ENCODE measurements around the gene C9orf78.

C9orf78 gene, protein sequence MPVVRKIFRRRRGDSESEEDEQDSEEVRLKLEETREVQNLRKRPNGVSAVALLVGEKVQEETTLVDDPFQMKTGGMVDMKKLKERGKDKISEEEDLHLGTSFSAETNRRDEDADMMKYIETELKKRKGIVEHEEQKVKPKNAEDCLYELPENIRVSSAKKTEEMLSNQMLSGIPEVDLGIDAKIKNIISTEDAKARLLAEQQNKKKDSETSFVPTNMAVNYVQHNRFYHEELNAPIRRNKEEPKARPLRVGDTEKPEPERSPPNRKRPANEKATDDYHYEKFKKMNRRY

DNA sequence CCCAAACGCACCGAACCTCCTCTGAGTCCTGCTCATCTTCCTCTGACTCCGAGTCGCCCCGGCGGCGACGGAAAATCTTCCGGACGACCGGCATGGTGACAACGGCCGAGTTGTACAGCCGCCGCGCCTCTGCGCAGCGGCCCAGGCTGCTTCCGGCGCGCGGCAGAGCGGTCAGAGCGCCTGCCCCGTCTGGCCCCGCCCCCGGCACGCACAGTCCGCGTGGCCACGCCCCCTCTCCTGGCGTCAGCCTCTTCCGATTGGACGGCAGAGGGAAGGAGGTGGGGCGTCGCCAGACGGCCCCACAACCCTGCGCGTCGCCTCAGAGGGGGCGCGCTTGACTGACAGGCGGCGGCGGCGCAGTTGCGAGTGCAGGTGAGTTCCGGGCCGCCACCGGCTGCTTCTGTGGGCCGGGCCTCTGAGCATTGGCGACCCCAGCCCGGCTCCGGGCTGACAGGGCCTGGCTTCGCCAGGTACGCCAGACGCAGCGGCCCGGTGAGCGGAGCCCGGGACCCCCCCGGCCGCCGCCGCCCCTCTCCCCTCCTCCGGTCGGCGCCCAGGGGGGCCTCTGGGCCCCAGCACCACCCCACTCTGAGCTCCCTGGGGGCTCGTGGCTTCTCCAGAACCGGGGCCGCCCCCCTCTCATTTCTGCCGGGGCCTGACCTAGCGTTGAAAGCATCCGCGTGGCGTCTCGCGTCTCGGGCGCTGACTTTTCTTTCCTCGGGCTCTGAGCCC lies at the start of gene C9orf78, which contains the start of gene USP20:
C9orf78 (minus strand) TSS at position 148 of the 732 bp plus-strand sequence; CDS start at position 94, 54 bp downstream.
USP20 (plus strand) TSS at position 331 of the 732 bp plus-strand sequence. CDS start 17,098 bp downstream, outside the sequence.
- peak; percentile 92 for DNase-seq (ENCODE audit: low read depth, low spot score)

DNA sequence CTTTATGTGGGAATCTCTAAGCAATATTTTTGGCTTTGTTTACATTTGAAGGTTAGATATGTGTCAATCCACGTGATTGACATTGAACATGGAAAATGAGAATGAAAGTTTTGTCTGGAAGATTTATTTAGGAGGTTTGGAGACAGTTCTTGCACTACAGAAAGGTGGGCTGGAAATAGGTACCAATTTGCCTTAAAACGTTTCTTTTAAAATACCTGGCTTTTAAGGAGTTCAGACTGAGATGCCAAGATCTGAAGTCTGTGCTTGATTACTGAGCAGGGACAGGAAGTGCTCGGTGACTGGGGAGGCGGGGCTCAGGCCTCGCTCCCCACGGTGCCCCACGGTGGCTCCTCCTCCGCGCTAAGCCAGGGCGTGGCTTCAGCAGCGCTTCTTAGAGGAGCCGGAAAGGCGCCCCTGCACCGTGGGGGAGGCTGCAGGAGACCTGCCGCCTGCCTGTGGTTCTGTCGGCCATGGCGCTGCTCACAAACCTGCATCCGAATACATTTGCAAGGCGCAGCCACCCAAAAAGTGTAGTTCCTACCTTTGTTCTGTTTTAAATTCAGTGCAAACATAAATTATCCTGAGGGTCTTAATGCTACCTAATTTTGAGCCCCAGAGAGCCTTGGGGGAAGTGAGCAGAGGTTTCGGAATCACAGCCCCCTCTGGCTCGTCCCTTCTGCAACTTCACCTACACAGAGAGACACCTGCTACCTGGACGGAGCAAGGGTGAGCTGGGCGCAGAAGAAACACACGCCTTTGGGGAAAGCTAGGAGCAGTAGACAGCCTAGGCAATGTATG lies 49.3 kb upstream of the C9orf78 start:
- DNase-seq (ENCODE audit: low read depth, low spot score), result peak; percentile 91

DNA sequence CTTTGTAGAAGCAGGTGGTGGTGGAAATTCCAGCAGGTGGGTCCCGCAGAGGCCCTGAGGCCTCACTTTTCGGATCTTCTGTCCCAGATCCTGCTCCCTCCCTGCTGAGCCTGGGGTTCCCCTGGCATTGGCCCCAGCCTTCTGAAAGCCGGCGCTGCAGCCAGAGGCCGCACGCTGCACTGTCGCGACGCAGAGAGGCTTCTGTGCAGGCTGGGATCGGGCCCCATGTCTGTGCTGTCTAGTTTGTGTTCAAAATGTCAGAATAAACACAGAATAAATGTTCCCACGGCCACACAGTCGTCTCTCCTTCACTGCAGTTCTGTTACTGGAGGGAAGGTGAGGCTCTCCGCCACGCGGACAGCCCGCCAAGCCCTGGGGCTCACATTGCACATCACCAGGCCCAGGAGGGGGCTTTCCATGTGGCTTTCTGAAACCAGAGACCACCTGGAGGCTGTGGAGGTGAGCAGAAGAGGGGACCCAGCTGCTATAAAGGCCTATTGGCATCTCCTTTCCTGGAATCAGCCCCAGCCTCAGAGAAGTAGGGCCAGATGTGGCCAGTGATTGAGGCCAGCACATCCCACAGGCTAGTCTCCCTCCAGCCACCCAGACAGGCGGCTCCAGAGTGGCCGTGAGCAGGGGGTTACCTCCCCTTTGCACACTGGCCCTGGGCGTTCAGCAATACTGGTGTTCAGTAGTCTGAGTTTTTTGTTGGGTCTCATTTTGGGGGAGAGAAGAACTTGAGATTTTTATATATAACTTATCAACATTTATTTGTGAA lies 46.7 kb upstream of the C9orf78 start:
- DNase-seq (ENCODE audit: low read depth, low spot score), result no peak

DNA sequence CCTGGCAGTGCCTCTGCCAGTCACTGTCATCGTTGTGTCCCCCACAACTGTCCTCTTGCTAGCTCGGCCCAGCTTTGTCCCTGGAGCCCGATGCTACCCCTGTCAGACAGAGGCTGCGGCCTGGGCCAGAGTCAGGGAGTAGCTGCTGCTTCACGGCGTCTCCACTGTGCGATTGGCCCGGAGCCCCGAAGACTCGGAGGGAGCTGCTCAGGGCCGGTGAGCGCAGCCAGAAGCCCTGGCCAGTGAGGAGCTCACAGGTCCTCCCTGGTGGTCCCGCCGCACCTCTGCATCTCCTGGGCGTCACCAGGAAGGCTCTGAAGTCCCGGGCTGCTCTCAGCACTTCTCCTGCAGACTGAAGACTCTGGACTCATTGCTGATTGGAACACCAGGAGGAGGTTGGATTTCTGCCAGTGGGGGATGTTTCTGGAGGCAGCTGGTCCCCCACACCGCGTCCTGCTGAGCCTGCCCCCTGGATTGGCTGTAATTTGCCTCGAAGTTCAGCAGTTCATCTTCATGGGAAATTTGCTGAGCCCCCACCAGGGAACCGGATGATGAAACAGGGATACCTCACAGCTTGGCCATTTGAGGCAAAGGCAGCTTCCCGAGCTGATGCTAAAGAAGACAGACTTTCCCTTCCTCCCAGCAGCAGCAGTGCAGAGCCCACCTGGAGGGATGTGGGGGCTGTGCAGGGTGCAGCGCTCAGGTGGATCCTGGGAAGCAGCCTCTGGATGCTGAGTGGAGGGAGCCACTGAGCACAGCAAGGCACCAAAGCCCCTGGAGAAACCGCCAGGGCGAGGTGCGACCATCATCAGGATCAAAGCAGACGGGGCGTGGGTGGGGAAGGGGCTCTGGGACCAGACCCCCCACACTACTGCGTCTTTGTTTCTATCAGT lies 45.8 kb upstream of the C9orf78 start:
- no peak for DNase-seq (ENCODE audit: low read depth, low spot score)

DNA sequence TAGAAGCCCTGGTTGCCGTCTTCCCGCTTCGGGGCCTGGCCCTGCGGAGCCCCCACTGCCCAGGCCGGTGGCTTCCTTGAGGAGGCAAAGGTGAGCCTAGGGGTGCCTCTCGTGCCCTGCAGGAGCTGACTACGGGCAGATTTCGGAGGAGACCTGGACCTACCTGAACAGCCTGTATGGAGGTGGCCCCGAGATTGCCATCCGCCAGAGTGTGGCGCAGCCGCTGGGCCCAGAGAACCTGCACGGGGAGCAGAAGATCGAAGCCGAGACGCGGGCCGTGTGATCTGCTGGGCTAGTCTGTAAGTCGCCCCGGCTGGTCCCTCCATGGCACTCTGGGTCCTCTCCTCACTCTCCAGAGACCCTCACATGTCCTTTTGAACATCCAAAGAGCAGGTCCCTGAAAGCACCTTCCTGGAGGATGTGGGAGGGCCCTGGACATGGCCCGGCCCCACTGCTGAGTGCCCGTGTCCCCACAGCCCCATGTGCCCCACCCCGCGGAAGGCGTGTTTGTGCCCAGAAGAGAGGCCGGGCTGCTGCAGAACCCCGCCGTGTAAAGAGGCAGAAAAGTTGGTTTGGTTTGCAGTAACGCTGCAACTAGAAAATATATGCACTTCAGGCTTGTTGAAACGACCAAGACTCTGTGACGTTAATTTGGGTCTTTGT lies 45.0 kb upstream of the C9orf78 start:
- no peak for DNase-seq (ENCODE audit: low read depth, low spot score)

DNA sequence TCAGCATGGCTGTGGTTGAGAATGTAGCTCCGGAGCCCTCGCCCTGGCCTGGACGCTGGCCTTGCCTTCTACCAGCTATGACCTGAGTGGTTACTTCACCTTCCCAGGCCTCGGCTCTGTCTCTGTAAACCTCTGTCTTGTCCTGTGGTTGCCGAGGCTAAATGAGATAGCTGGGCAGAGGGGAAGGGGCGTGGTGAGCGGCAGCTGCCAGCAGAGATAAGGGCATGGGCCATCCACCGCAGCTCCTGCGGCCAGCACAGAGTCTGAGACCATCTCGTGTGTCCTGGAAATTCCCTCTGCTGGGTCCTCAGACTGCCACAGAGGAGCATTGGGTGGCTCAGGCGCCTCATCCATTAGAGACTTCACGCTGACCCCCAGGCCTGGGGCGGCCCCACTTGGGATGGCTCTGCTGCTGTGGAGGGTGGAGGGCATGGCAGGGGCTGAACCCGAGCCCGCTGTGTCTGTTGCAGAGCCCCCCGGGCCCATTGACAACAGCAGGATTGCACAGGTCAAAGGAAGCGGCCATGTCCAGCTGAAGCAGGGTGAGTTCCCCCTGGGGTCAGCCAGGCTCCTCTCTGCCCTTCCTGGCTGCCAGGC lies 44.1 kb upstream of the C9orf78 start:
- DNase-seq (ENCODE audit: low read depth, low spot score), result no peak

DNA sequence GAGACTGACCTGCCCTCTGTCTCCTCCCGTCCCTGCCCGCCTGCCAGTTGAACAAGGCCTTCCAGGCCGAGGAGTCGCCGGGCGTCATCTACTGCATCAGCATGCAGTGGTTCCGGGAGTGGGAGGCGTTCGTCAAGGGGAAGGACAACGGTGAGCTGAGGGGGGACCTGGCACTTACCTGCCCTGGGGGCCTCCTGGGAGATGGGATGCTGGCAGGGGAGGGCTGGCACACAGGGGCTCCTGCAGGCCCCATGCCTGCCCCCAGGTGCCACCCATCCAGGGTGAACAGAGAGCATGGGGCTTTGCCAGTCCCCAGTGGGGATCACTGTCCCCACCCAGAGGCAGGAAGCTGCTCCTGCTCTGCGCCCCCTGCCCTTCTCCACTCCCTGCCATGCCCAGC lies 43.2 kb upstream of the C9orf78 start:
- no peak for DNase-seq (ENCODE audit: low read depth, low spot score)

DNA sequence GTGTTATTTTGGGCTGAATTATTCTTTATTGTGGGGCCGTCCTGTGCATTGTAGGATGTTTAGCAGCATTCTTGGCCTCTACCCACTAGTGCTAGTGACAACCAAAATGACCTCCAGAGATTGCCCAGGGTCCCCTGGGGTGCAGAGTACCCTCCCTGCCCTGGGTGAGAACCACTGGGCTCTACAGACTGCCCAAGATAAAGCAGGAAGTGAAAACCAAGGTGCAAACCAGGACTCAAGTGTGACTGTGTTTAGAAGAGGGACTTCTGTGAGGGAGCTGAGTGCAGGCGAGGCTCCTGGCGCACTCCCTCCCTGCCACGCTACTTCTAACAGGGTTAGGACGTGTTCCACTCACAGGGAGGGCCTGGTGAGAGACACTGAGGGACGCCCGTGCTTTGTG lies 41.7 kb upstream of the C9orf78 start:
- DNase-seq (ENCODE audit: low read depth, low spot score), result no peak

DNA sequence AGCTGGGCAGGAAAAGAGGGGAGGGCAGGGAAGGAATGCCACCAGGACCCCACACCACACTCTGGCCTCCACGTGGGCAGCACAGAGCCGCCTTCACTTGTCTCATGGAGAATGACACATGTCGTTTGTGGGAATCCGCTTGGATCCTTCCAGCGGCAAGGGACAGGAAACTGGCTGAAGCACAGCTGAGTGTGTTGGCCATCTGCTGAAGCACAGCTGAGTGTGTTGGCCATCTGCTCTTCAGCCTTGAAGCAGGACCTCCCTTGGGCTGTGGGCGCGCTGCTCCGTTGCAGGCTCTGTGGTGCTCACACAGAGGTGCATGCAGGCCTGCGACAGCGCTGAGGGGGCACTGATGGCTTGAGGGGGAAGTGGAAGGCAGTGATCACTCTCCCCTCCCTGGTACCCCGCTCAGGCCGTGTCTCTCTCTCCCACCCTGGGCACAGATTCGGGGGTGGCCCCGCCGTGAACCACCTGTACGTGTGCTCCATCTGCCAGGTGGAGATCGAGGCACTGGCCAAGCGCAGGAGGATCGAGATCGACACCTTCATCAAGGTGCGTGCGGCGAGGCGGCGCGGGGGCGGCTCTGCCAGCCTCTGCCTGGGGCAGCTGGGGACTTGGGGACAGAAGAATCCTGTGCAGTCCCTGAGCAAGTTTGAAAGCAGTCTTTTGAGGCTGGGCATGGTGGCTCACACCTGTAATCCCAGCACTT lies 40.8 kb upstream of the C9orf78 start:
- no peak for DNase-seq (ENCODE audit: low read depth, low spot score)

DNA sequence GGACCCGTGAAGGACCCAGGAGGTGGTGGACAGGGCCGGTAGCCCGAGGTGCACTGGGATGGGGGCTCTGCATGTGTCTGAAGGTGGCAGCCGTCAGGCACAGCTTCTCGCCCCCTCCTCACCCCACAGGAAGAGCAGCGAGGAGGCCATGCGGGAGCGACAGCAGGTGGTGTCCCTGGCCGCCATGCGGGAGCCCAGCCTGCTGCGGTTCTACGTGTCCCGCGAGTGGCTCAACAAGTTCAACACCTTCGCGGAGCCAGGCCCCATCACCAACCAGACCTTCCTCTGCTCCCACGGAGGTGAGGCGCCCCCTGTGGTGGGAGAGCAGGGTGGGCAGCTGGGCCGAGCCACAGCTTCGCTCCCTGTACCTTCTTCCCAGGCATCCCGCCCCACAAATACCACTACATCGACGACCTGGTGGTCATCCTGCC lies 40.1 kb upstream of the C9orf78 start:
- no peak for DNase-seq (ENCODE audit: low read depth, low spot score)

DNA sequence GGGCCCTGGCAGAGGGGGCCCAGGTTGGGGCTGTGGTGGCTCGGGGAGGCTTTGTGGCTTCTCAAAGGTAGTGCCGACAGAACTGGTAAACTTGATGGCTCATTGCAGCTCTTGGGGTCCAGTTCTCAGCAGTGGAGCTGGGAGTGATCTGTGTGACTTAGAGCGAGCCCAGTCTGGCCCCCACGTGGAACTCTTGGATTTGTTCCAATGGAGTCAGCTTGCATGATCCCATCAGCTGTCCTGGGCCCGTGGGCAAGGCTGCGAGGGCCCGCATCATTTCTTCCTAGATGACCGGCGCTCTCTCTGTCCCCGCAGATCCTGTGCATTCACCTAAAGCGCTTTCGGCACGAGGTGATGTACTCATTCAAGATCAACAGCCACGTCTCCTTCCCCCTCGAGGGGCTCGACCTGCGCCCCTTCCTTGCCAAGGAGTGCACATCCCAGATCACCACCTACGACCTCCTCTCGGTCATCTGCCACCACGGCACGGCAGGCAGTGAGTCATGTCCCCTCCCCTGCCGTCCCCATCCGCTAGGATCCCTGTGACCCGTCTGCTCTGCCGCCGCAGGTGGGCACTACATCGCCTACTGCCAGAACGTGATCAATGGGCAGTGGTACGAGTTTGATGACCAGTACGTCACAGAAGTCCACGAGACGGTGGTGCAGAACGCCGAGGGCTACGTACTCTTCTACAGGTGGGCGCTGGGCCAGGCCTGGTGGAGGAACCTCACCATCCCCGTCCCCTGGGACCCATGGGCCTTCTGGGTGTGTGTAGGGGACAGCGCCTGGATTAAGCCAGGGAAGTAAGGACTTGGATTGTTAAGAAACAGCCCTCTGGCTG lies 39.4 kb upstream of the C9orf78 start:
- no peak for DNase-seq (ENCODE audit: low read depth, low spot score)

DNA sequence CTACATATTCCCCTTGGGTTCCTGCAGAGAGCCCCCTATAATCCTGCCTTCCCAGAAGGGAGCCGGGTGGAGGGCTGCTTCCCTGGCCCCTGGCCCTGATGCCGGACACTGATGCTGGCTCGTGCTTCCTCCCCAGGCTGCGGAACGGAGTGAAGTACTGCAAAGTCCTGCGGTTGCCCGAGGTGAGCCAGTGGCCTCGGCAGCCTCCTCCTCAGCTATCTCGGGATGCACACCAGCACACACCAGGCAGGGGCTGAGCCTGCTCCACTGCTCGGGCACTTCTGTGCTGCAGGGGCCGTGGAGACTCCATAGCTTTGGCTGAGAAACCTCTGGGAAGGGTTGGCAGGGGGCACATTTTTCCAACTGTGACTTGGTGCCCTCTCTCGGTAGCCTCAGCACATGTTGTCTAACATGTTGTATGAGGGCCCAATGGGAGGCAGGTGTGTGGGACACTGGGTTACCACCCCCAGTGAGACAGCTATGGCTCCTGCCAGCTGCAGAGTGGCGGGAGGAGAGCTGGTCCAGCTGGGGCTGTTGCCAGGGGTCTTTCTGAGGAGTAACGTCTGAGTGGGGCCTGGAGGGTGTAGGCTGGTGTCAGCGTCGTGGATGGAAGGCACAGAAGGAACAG lies 38.6 kb upstream of the C9orf78 start:
- no peak for DNase-seq (ENCODE audit: low read depth, low spot score)

DNA sequence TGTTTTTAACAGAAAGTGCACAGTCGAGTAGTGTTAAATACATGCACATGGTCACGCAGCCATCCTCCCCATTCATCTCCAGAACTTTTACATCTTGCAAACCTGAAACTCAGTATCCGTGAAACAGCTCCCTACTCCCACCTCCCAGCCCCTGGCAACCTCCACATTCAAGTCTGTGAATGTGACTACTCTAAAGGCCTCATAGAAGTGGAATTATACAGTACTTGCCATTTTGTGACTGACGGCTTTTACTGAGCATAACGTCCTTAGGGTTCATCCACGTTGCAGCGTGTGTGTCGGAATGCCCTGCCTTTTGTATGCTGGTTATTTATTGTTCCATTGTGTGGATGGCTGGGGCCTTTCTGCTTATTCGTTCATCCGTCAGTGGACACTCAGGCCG lies 36.0 kb upstream of the C9orf78 start:
- no peak for DNase-seq (ENCODE audit: low read depth, low spot score)

DNA sequence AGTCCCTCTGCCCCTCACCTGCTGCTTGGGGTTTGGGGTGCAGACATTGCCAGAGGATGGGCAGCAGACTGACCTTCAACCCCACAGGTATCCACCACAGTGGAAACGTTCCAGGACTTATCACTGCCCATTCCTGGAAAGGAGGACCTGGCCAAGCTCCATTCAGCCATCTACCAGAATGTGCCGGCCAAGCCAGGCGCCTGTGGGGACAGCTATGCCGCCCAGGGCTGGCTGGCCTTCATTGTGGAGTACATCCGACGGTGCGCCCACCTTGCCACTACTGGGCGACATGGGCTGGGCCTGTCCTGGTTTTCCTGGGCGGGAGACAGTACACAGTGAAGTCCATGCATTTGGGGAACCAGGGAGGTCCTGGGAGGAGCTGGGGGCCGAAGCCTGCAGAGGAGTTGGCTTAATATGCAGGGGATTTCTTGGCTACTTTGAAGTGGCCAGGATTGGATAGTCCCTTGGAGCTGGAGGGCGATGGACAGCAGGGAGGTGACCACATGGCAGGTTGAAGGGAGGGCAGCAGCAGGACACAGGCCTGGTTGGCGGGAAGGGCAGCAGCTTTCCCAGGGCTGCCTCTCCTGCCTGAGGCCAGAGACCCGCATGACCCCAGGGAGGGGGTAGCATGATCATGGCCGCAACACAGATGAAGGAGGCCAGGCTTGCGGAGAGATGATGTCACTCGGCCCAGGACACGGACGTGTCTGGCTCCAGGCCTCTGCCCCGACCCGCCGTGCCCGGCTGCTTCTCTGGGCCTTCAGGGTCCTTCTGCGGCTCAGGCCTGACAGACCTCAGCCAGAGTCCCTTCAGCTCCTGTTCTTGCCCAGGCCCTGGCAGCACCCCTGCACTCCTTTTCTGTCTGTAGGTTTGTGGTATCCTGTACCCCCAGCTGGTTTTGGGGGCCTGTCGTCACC lies 34.8 kb upstream of the C9orf78 start:
- no peak for DNase-seq (ENCODE audit: low read depth, low spot score)

DNA sequence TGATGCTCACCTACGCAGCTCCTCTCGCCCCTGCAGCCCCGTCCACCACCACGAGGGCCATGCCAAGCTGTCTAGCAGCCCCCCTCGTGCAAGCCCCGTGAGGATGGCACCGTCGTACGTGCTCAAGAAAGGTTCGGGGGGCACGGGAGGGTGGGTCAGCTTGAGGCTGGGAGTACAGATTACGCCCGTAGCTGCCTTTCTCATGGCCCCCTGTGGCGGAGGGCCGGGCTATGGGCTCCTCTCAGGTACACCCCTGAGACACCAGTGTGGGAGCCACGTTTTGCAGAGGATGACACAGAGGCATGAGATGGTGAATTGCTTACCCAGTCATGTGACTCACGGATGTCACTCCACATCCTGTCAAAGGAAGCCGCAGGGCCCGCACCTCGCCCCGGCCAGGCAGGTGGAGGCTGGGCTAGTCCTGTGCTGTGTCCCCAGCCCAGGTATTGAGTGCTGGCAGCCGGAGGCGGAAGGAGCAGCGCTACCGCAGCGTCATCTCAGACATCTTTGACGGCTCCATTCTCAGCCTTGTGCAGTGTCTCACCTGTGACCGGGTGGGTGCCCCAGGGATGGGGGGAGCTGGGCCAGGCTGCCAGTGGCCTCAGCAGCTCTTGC lies 33.9 kb upstream of the C9orf78 start:
- DNase-seq (ENCODE audit: low read depth, low spot score), result peak; percentile 62

Data from activated naive CD8-positive, alpha-beta T cell treated with anti-CD3 and anti-CD28 coated beads, Interleukin-2, amount 50 U/mL, for 16 hours (primary cell).